A673 (cell line): ENCODE measurements around the gene UBE2D3.

ENCODE experiments used
- EZH2 ChIP-seq: fragments of 200-600 bp; sonication (generic); IDR thresholded peaks from 2 replicates; pipeline ENCODE4 v1.6.1; 2017; ENCODE audit warnings: borderline replicate concordance, low read depth, mild to moderate bottlenecking, mixed read lengths, antibody characterized with exemption, low read length; ENCODE audit not compliant: poor library complexity, severe bottlenecking
- TF ChIP-seq, protein P1 (sequence below): fragments of 300-800, 200-600 bp; sonication (generic); conservative IDR thresholded peaks from 2 replicates; pipeline ENCODE4 v1.5.1; 2017; ENCODE audit warnings: low read depth, mild to moderate bottlenecking, antibody characterized with exemption, low read length, moderate library complexity, mixed read lengths

DNA sequence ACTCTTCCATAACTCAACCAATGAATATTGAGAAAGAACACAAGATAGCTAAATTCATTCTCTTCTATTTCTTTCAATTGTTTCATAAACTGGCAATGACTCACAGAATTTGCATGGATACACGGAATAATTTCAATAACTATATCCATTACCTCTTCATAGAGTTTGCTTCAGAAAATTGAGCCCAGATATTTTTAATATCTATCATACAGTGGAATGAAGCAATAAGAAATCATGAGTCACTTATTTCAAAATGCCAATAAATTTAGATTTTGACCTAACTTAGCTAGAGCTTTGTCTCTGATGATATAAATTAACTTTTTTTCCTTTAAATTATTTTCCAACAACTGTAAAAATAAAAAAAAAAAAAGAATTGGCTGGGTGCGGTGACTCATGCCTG lies 44.3 kb downstream of the UBE2D3 start:
- TF ChIP-seq, protein P1, sequence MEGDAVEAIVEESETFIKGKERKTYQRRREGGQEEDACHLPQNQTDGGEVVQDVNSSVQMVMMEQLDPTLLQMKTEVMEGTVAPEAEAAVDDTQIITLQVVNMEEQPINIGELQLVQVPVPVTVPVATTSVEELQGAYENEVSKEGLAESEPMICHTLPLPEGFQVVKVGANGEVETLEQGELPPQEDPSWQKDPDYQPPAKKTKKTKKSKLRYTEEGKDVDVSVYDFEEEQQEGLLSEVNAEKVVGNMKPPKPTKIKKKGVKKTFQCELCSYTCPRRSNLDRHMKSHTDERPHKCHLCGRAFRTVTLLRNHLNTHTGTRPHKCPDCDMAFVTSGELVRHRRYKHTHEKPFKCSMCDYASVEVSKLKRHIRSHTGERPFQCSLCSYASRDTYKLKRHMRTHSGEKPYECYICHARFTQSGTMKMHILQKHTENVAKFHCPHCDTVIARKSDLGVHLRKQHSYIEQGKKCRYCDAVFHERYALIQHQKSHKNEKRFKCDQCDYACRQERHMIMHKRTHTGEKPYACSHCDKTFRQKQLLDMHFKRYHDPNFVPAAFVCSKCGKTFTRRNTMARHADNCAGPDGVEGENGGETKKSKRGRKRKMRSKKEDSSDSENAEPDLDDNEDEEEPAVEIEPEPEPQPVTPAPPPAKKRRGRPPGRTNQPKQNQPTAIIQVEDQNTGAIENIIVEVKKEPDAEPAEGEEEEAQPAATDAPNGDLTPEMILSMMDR, result no peak
- TF ChIP-seq EZH2, result no peak
